Coronary artery (tissue), 2 donors: Measurements from ENCODE around the gene SETDB1.

Source experiments
- DNase-seq: peaks from one replicate; pipeline ENCODE4 v3.0.0-alpha.2; 2017; ENCODE audit warnings: low spot score
- H3K27ac ChIP-seq, 2 donors: fragments of 200-600 bp; sonication (generic); one replicate each; pipeline ENCODE4 v1.5.1; 2016 to 2019
- H3K4me3 ChIP-seq: fragments of 200-600 bp; sonication (generic); 2 replicates; pipeline ENCODE4 v1.5.1; 2016; ENCODE audit warnings: mild to moderate bottlenecking, moderate library complexity
- CTCF ChIP-seq: fragments of 200-600 bp; sonication (generic); IDR thresholded peaks from one replicate; pipeline ENCODE4 v1.5.1; 2019; ENCODE audit warnings: antibody characterized with exemption

The SETDB1 gene

GRCh38 chr1:150976879-150977694 is 50.9 kb downstream of the SETDB1 start:
- peak overlapping the region; percentile 81 to 86 for H3K27ac ChIP-seq
- H3K4me3 ChIP-seq: peak overlapping the region; percentile 4
- TF ChIP-seq CTCF: no peak
- DNase-seq: peak; percentile 93

GRCh38 chr1:150979092-150980056 is 53.2 kb downstream of the SETDB1 start:
- DNase-seq: peak; percentile 88
- Histone ChIP-seq H3K4me3 (peak overlapping the region; percentile 18), H3K27ac (peak overlapping the region; percentile 17 to 86)
- peak; percentile 97 for TF ChIP-seq CTCF

GRCh38 chr1:150981177-150981804 is 55.1 kb downstream of the SETDB1 start:
- no peak overlapping the region for H3K27ac ChIP-seq
- DNase-seq: no peak
- TF ChIP-seq CTCF: no peak
- H3K4me3 ChIP-seq: no peak overlapping the region

GRCh38 chr1:150981805-150982712 is 55.9 kb downstream of the SETDB1 start, which contains the start of gene ANXA9:
TSS of gene ANXA9 (plus strand) at chr1:150982292. CDS start at chr1:150983106, 814 bp downstream.
- Histone ChIP-seq H3K27ac (no peak within 1 kb of the TSS), H3K4me3 (no peak within 1 kb of the TSS)
- TF ChIP-seq CTCF: no peak
- DNase-seq: no peak

- no peak for DNase-seq
- no peak overlapping the region for H3K27ac ChIP-seq
- no peak for TF ChIP-seq CTCF
- no peak overlapping the region for H3K4me3 ChIP-seq
These were observed 59.1 kb downstream of the SETDB1 start for GRCh38 chr1:150985179-150985825.

- no peak for TF ChIP-seq CTCF
- no peak for DNase-seq
- Histone ChIP-seq H3K4me3 (no peak overlapping the region), H3K27ac (no peak overlapping the region)
These were observed 61.8 kb downstream of the SETDB1 start for GRCh38 chr1:150987924-150988323.
